Prostate gland (tissue), 2 donors: Measurements from ENCODE around the gene CEP68.

Source experiments
- CTCF ChIP-seq, 4 experiments: fragments of 200-600 bp in 2 of 4; fragments of 450-650 bp in 2 of 4; sonication (generic) in 2 of 4; IDR thresholded peaks; 1 replicate in 3 of 4; 2 replicates in 1 of 4; pipeline ENCODE4 v1.5.1; 2016 to 2019; ENCODE audit warnings: antibody characterized with exemption in 4 of 4, mild to moderate bottlenecking in 2 of 4, moderate library complexity in 2 of 4
- POLR2AphosphoS5 ChIP-seq: sonication (generic); formaldehyde crosslinking; IDR thresholded peaks from one replicate; pipeline ENCODE4 v1.6.1; 2017; ENCODE audit warnings: antibody characterized with exemption

DNA sequence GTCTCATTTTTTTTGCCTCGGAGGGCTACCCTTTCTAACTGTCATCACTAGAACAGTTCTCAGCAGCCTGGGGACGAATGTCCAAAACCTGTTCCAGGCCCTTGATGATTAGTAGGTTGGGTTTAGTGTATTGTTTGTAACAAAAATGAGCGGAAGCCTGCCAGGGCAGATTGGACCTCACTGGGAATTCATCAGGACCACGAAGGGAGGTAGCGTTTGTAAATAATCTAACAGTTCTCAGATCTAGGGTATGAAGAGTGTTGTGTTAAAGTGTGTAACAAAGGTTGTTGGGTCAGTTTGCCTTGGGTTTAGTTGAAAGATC, 799 bp downstream of the CEP68 start:
- no peak for TF ChIP-seq POLR2AphosphoS5
- no peak for TF ChIP-seq CTCF (IDR thresholded peaks at IDR 0.05)
